ENCODE data around the gene TUBB1. TPM values are rescaled to one million over a fixed set of nuclear protein-coding genes. Genes with fewer than 3 reads are reported as not detected.

TUBB1 gene
- polyA plus RNA-seq, 1 donor (not counting 4 experiments of a cell fraction or from before 2014, with no cell fraction given) = 0.03 TPM

DNA sequence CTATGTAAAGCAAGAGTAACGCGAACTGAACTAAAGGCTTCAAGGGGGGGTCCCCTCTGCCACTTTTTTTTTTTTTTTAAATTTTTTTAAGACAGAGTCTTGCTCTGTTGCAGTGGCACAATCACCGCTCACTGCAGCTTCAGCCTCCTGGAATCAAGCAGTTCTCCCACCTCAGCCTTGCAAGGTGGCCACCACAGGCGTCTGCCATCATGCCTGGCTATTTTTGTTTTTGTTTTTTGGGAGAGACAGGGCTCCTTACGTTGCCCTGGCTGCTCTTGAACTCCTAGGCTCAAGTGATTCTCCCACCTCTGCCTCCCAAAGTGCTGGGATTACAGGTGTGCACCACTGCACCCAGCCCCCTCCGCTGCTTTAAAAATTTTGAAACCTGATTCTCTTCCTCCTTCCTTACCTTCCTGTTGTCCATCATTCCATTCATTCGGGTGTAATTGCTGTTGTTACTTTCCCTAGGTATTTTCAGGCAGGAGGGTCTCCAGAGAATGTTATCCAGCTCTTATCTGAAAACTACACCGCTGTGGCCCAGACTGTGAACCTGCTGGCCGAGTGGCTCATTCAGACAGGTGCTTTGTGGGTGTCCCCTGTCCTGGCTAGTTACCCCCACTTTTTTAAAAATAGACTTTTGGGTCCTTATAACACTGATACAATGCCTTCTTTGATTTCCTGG is 32.8 kb upstream of the TUBB1 start:
- Histone ChIP-seq H3K36me3 (ENCODE audit: control insufficient read depth in 2 of 2, extremely low read depth in 1 of 2, insufficient read depth in 2 of 2, low read length in 2 of 2) (peaks cover 26 to 45% of the 10 kb centered on the region in 2 experiments), H2AFZ (ENCODE audit: control insufficient read depth, low read length) (no peak overlapping the region), H3K9me3 (ENCODE audit: control insufficient read depth, low read depth, low read length) (no peaks in the 10 kb centered on the region), H4K20me1 (ENCODE audit: control insufficient read depth, extremely low read depth, insufficient read depth, low read length) (peaks cover 5% of the 10 kb centered on the region), H3K4me3 (ENCODE audit: control insufficient read depth in 2 of 3, extremely low read depth in 1 of 3, insufficient read depth in 2 of 3, low read depth in 1 of 3, low read length in 3 of 3) (no peak overlapping the region), H3K27ac (ENCODE audit: control insufficient read depth, insufficient read depth, low read length) (no peak overlapping the region), H3K79me2 (ENCODE audit: control insufficient read depth, insufficient read depth, low read length) (peaks cover 45% of the 10 kb centered on the region), H3K9ac (ENCODE audit: control insufficient read depth, extremely low read depth, insufficient read depth, low read length) (no peak overlapping the region), H3K4me2 (ENCODE audit: control insufficient read depth, extremely low read depth, insufficient read depth, low read depth, low read length) (no peak overlapping the region), H3K9me1 (ENCODE audit: control insufficient read depth, extremely low read depth, insufficient read depth, low read length) (no peaks in the 10 kb centered on the region), H3K27me3 (ENCODE audit: control insufficient read depth, extremely low read depth, insufficient read depth, low read length) (no peaks in the 10 kb centered on the region), H3K4me1 (ENCODE audit: control insufficient read depth, extremely low read depth, insufficient read depth, low read length) (peaks cover 6% of the 10 kb centered on the region)
- TF ChIP-seq, protein P1, sequence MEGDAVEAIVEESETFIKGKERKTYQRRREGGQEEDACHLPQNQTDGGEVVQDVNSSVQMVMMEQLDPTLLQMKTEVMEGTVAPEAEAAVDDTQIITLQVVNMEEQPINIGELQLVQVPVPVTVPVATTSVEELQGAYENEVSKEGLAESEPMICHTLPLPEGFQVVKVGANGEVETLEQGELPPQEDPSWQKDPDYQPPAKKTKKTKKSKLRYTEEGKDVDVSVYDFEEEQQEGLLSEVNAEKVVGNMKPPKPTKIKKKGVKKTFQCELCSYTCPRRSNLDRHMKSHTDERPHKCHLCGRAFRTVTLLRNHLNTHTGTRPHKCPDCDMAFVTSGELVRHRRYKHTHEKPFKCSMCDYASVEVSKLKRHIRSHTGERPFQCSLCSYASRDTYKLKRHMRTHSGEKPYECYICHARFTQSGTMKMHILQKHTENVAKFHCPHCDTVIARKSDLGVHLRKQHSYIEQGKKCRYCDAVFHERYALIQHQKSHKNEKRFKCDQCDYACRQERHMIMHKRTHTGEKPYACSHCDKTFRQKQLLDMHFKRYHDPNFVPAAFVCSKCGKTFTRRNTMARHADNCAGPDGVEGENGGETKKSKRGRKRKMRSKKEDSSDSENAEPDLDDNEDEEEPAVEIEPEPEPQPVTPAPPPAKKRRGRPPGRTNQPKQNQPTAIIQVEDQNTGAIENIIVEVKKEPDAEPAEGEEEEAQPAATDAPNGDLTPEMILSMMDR (optimal IDR thresholded peaks at IDR 0.05 in 1 of 3, IDR thresholded peaks at IDR 0.05 in 1 of 3, conservative IDR thresholded peaks at IDR 0.05 in 1 of 3; ENCODE audit: extremely low read depth in 1 of 3, insufficient read depth in 2 of 3, low read length in 3 of 3) = no peak
- TF ChIP-seq EZH2 (IDR thresholded peaks at IDR 0.05; ENCODE audit: low read length) = no peak
- dilution Hi-C loops (cut with MboI; ENCODE audit: extremely low pct_ligation_motif_present, low sequenced_read_pairs) = no loop called here
- FAIRE-seq = no peak
- DNase-seq (ENCODE audit: low read depth, low spot score) = no peak

DNA sequence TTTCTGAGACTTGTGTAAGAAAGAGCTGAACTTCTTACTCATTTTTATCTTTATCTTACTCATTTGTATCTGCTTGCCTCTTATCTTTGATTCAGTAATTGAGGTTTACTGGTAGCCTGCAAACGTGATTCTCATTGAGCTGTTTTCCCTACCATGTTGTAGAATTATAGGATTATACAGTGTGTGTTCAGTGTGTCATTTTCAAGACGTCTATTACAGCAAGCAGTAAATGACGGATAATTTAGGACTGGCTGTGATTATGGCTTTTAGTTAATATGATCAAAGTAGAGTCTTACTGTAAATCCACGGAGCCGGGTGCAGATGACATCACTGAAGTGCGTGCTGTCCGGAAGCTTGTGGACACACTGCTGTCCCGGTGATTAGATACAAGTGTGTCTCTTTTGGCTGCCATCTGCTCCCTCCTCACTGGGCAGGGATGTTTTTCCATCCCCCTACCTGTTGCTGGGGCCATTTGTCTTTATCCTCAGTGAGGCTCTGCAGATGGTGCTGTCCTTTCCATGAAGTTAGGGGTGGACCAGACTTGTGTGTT is 32.2 kb upstream of the TUBB1 start:
- Histone ChIP-seq H3K9me1 (ENCODE audit: control insufficient read depth, extremely low read depth, insufficient read depth, low read length) (no peaks in the 10 kb centered on the region), H3K36me3 (ENCODE audit: control insufficient read depth in 2 of 2, extremely low read depth in 1 of 2, insufficient read depth in 2 of 2, low read length in 2 of 2) (peaks cover 26 to 45% of the 10 kb centered on the region in 2 experiments), H3K27me3 (ENCODE audit: control insufficient read depth, extremely low read depth, insufficient read depth, low read length) (no peaks in the 10 kb centered on the region), H3K79me2 (ENCODE audit: control insufficient read depth, insufficient read depth, low read length) (peaks cover 39% of the 10 kb centered on the region), H3K9ac (ENCODE audit: control insufficient read depth, extremely low read depth, insufficient read depth, low read length) (no peak overlapping the region), H3K4me1 (ENCODE audit: control insufficient read depth, extremely low read depth, insufficient read depth, low read length) (peaks cover 6% of the 10 kb centered on the region), H2AFZ (ENCODE audit: control insufficient read depth, low read length) (no peak overlapping the region), H3K9me3 (ENCODE audit: control insufficient read depth, low read depth, low read length) (no peaks in the 10 kb centered on the region), H4K20me1 (ENCODE audit: control insufficient read depth, extremely low read depth, insufficient read depth, low read length) (peaks cover 5% of the 10 kb centered on the region), H3K27ac (ENCODE audit: control insufficient read depth, insufficient read depth, low read length) (no peak overlapping the region), H3K4me3 (ENCODE audit: control insufficient read depth in 2 of 3, extremely low read depth in 1 of 3, insufficient read depth in 2 of 3, low read depth in 1 of 3, low read length in 3 of 3) (no peak overlapping the region), H3K4me2 (ENCODE audit: control insufficient read depth, extremely low read depth, insufficient read depth, low read depth, low read length) (no peak overlapping the region)
- dilution Hi-C loops (cut with MboI; ENCODE audit: extremely low pct_ligation_motif_present, low sequenced_read_pairs) = no loop called here
- TF ChIP-seq EZH2 (IDR thresholded peaks at IDR 0.05; ENCODE audit: low read length) = no peak
- TF ChIP-seq, protein P1 (optimal IDR thresholded peaks at IDR 0.05 in 1 of 3, IDR thresholded peaks at IDR 0.05 in 1 of 3, conservative IDR thresholded peaks at IDR 0.05 in 1 of 3; ENCODE audit: extremely low read depth in 1 of 3, insufficient read depth in 2 of 3, low read length in 3 of 3) = no peak
- no peak for DNase-seq (ENCODE audit: low read depth, low spot score)
- FAIRE-seq = no peak

Measured in keratinocyte (primary cell).